Measurements from ENCODE around the gene GADD45G.

Gene GADD45G

GRCh38 chr9:89610391-89610925 lies 5.6 kb downstream of the GADD45G start:
- DNase-seq, result no peak

GRCh38 chr9:89611425-89611824 lies 6.6 kb downstream of the GADD45G start:
- DNase-seq, result no peak

GRCh38 chr9:89612566-89613278 lies 7.9 kb downstream of the GADD45G start:
- DNase-seq, result no peak

GRCh38 chr9:89613912-89614892 lies 9.4 kb downstream of the GADD45G start:
- DNase-seq, result no peak

- DNase-seq, result no peak
These were observed 10.8 kb downstream of the GADD45G start for GRCh38 chr9:89615661-89616060.

- no peak for DNase-seq
These were observed 11.6 kb downstream of the GADD45G start for GRCh38 chr9:89616411-89616810.

GRCh38 chr9:89617978-89618377 lies 13.2 kb downstream of the GADD45G start:
- no peak for DNase-seq

GRCh38 chr9:89619019-89619418 lies 14.2 kb downstream of the GADD45G start:
- DNase-seq, result no peak

- no peak for DNase-seq
These were observed 14.8 kb downstream of the GADD45G start for GRCh38 chr9:89619424-89620138.

GRCh38 chr9:89621031-89621430 lies 16.2 kb downstream of the GADD45G start:
- no peak for DNase-seq

GRCh38 chr9:89621676-89622075 lies 16.9 kb downstream of the GADD45G start:
- DNase-seq, result no peak

- DNase-seq, result no peak
These were observed 18.4 kb downstream of the GADD45G start for GRCh38 chr9:89622933-89623861.

- DNase-seq, result no peak
These were observed 19.2 kb downstream of the GADD45G start for GRCh38 chr9:89623925-89624420.

- no peak for DNase-seq
These were observed 21.2 kb downstream of the GADD45G start for GRCh38 chr9:89625721-89626687.

- DNase-seq, result no peak
These were observed 22.0 kb downstream of the GADD45G start for GRCh38 chr9:89626741-89627265.

- no peak for DNase-seq
These were observed 23.8 kb downstream of the GADD45G start for GRCh38 chr9:89628601-89629000.

- no peak for DNase-seq
These were observed 24.5 kb downstream of the GADD45G start for GRCh38 chr9:89629081-89629976.

GRCh38 chr9:89630508-89630907 lies 25.7 kb downstream of the GADD45G start:
- DNase-seq, result no peak

- no peak for DNase-seq
These were observed 26.6 kb downstream of the GADD45G start for GRCh38 chr9:89631384-89631783.
